ENCODE measurements around the gene SLC9A2.

- no peak for TF ChIP-seq POLR2A (IDR thresholded peaks at IDR 0.05; ENCODE audit: insufficient read depth in 1 of 2, low read depth in 2 of 2, low read length in 2 of 2)
- TF ChIP-seq, protein P1, sequence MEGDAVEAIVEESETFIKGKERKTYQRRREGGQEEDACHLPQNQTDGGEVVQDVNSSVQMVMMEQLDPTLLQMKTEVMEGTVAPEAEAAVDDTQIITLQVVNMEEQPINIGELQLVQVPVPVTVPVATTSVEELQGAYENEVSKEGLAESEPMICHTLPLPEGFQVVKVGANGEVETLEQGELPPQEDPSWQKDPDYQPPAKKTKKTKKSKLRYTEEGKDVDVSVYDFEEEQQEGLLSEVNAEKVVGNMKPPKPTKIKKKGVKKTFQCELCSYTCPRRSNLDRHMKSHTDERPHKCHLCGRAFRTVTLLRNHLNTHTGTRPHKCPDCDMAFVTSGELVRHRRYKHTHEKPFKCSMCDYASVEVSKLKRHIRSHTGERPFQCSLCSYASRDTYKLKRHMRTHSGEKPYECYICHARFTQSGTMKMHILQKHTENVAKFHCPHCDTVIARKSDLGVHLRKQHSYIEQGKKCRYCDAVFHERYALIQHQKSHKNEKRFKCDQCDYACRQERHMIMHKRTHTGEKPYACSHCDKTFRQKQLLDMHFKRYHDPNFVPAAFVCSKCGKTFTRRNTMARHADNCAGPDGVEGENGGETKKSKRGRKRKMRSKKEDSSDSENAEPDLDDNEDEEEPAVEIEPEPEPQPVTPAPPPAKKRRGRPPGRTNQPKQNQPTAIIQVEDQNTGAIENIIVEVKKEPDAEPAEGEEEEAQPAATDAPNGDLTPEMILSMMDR (CRISPR knock-in tag; IDR thresholded peaks at IDR 0.05), result no peak
- no peak for TF ChIP-seq FOXM1 (CRISPR knock-in tag; IDR thresholded peaks at IDR 0.05)
- TF ChIP-seq ARNT (IDR thresholded peaks at IDR 0.05), result no peak
- TF ChIP-seq POLR2AphosphoS2 (IDR thresholded peaks at IDR 0.05; ENCODE audit: low read depth, low read length), result no peak
- TF ChIP-seq ASH2L (IDR thresholded peaks at IDR 0.05; ENCODE audit: insufficient read length, low read depth, low read length), result no peak
- TF ChIP-seq EP300 (IDR thresholded peaks at IDR 0.05; ENCODE audit: low read depth in 2 of 2, low read length in 2 of 2), result no peak
- TF ChIP-seq EP300 (CRISPR knock-in tag; IDR thresholded peaks at IDR 0.05; ENCODE audit: borderline replicate concordance), result no peak
- TF ChIP-seq, protein P2, sequence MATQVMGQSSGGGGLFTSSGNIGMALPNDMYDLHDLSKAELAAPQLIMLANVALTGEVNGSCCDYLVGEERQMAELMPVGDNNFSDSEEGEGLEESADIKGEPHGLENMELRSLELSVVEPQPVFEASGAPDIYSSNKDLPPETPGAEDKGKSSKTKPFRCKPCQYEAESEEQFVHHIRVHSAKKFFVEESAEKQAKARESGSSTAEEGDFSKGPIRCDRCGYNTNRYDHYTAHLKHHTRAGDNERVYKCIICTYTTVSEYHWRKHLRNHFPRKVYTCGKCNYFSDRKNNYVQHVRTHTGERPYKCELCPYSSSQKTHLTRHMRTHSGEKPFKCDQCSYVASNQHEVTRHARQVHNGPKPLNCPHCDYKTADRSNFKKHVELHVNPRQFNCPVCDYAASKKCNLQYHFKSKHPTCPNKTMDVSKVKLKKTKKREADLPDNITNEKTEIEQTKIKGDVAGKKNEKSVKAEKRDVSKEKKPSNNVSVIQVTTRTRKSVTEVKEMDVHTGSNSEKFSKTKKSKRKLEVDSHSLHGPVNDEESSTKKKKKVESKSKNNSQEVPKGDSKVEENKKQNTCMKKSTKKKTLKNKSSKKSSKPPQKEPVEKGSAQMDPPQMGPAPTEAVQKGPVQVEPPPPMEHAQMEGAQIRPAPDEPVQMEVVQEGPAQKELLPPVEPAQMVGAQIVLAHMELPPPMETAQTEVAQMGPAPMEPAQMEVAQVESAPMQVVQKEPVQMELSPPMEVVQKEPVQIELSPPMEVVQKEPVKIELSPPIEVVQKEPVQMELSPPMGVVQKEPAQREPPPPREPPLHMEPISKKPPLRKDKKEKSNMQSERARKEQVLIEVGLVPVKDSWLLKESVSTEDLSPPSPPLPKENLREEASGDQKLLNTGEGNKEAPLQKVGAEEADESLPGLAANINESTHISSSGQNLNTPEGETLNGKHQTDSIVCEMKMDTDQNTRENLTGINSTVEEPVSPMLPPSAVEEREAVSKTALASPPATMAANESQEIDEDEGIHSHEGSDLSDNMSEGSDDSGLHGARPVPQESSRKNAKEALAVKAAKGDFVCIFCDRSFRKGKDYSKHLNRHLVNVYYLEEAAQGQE (IDR thresholded peaks at IDR 0.05; ENCODE audit: borderline replicate concordance in 1 of 2, low read depth in 1 of 2, low read length in 2 of 2), result no peak
Measured at GRCh38 chr2:102582845-102583244, 36.5 kb upstream of the SLC9A2 start.

All from HepG2 (cell line).